HG02885 (cell line): ENCODE measurements around the gene HAGHL.

Experiments
- ATAC-seq: cut with Tn5 transposase; IDR thresholded peaks from one replicate; pipeline ENCODE4 v1.9.1; 2021; ENCODE audit warnings: mild to moderate bottlenecking; ENCODE audit not compliant: unreplicated experiment, poor library complexity

The HAGHL gene, protein sequence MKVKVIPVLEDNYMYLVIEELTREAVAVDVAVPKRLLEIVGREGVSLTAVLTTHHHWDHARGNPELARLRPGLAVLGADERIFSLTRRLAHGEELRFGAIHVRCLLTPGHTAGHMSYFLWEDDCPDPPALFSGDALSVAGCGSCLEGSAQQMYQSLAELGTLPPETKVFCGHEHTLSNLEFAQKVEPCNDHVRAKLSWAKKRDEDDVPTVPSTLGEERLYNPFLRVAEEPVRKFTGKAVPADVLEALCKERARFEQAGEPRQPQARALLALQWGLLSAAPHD

DNA sequence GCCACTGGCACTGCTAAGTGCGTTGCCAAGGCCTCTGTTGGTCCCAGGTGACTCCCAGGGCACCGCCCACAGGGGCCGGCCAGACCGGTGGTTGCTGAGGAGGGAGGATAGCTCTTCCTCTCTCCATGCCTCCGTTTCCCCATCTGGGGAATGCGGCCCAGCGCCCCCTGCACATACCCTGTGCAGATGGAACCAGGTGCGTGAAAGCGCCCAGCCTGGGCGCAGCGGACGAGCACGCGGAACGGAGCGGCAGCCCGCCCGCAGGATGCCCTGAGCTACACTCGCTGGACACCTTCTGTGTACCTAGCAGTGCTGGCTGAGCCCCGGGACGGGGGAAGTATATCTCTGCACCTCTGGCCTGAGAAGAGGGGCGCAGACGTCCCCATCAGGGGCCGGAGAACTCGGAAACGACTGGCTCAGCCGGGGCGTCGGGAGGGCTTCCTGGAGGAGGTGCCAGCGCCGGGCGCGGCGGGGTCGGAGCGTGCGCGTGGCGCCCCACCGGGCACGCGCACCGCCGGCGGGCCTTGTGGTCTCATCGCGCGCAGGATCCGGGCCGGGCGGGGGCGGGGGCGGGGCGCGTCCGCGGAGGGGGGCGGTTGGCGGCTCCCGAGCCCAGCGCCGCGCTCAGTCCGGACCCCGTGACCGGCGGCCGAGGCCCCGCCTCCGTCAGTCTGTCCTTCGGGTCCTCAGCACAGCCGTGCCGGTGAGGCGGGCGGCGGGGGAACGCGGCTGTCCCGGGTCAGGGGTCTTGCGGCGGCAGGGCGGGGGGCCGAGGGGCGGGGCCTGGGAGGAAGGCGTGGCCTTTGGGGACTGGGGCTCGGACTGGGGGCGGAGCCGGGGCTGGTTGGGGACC lies at the start of gene HAGHL, which contains the start of gene CCDC78:
TSS of gene HAGHL (plus strand) at position 669 of the 853 bp plus-strand sequence. CDS start 404 bp downstream, outside the sequence.
TSS of gene CCDC78 (minus strand) at position 6 of the 853 bp plus-strand sequence. CDS start 76 bp downstream, outside the sequence.
- peak; percentile 42 for ATAC-seq

DNA sequence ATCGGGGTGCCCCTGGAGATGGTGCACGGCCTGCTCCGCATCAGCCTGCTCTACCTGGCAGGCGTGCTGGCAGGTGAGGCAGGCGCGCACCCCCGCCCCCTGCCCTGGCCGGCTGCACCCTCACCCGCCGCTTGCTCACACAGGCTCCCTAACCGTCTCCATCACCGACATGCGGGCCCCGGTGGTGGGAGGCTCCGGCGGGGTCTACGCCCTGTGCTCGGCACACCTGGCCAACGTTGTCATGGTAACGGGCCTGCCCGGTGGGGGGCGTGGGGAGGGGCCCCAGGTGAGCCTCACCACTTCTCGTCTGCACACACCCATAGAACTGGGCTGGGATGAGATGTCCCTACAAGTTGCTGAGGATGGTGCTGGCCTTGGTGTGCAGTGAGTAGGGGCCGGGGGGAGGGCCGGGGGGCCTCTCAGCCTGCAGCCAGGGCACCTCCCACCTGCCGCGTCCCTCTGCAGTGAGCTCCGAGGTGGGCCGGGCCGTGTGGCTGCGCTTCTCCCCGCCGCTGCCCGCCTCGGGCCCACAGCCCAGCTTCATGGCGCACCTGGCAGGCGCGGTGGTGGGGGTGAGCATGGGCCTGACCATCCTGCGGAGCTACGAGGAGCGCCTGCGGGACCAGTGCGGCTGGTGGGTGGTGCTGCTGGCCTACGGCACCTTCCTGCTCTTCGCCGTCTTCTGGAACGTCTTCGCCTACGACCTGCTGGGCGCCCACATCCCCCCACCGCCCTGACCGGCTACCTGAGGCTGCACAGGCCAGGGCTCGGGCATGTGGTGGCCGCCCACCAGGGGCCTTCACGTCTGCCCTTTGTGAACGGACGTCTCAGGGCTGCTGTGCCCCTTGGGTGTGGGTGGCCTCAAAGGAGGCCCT lies 49.4 kb upstream of the HAGHL start:
- ATAC-seq, result no peak

- no peak for ATAC-seq
These were observed 48.6 kb upstream of the HAGHL start for GRCh38 chr16:678209-678857.

DNA sequence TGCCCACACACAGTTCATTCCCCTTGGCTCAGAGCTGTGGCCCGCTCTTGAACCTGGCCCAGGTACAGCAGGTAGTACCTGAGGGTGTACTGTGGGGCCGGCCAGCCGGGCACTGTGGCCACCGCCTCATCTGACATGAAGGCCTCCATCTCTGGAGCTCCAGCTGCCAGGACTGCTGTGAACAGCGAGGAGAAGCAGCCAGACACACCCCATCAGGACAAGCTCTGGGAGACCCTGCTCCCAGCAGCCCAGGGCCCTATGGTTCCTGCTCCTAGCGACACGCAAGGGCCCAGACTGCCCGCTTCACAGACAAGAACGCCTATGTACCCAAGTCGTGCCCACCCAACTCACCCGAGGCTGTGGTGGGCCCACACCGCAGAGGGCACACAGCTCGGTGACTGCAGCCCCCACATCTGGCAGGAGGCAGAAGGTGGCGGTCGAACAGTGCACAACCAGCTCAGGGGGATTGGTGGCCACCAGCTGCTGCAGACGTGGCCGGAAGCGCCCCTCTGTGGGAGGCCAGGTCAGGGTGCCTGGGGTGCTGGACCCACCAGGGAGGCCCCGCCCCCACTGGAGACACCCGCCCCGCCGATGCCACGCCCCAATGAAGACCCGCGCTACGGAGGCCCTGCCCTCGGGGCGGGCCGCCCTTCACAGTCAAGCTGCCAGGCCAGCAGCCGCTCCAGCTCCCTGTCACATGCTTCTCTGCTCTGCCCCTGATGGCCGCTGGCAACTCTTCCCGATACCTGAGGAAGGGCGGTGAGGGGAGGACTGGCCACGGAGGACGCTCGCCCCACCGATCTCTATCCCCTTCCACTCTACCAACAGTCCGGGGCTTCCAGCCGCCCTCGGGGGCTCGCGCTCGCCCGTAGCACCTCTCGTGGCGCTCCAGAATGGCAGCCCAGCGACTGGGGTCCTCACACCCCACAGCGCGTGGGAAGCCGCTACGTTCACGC lies 47.8 kb upstream of the HAGHL start:
- peak; percentile 7 for ATAC-seq

DNA sequence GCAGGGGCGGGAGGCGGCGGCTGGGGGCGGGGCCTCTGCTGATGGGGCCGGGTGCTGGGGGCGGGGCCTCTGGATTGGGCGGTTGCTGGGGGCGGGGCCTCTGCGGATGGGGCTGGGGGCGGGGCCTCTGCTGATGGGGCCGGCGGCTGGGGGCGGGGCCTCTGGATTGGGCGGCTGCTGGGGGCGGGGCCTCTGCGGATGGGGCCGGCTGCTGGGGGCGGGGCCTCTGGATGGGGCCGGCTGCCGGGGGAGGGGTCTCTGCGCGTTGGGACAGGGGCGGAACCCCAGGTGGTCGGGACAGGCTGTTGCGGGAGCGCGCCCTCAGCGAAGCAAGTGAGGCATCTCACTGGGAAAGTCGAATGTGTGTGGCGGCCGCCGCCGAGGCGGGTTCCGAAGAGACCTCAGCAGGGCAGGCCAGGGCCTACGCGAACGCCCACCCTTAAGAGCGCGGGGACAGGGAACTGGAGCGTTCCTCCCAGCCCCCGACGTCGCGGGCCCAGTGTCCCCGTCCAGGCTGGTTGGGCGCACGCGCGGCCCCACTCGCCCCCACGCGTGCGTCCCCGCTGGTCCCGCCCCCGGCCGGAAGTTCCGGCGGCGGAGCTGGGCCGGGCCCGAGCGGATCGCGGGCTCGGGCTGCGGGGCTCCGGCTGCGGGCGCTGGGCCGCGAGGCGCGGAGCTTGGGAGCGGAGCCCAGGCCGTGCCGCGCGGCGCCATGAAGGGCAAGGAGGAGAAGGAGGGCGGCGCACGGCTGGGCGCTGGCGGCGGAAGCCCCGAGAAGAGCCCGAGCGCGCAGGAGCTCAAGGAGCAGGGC lies 46.9 kb upstream of the HAGHL start, which contains the start of gene STUB1:
TSS of gene STUB1 (plus strand) at position 597 of the 811 bp plus-strand sequence. CDS start at position 713, 116 bp downstream.
- peak; percentile 49 for ATAC-seq

GRCh38 chr16:680625-680945 lies 46.3 kb upstream of the HAGHL start:
- no peak for ATAC-seq

GRCh38 chr16:680967-681745 lies 45.8 kb upstream of the HAGHL start:
- no peak for ATAC-seq

GRCh38 chr16:681746-682427 lies 45.0 kb upstream of the HAGHL start:
- no peak for ATAC-seq

GRCh38 chr16:682493-683395 lies 44.2 kb upstream of the HAGHL start:
- no peak for ATAC-seq

DNA sequence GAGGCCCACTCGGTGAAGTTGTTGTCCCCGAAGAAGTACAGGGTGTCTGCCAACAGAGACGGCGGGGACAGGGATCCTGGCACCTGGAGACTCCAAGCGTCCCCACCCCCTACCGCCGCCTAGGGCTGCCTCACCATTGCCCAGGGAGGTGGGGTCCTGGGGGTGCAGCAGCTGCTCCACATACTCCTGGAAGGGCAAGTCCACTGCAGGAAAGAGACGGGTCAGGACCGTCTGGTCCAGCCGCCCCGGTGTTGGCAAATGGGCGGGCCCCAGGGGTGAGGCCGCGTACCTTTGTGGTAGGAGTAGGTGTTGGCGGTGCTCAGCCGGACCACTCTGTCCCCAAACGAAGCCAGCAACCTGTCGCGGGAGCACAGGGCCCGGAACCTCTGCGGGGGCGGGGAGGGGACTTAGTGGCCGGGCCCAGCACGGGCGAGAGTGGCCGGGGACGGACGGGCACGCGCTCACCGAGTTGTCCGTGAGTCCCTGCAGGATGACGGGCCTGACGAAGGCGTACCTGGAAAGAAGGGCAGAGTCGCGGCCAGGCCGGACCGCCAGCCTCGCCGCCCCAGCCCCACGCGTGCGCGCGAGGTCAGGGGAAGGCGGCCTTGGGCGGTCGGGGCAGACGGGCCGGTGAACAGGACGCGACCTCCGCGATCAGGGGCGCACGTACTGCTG lies 43.4 kb upstream of the HAGHL start:
- ATAC-seq, result no peak

- ATAC-seq, result peak; percentile 68
These were observed 42.7 kb upstream of the HAGHL start, which contains the start of gene JMJD8 for GRCh38 chr16:684071-684794. Gene JMJD8, minus strand, starts transcription at chr16:684334. Its CDS starts 15 bp downstream, at chr16:684319.

DNA sequence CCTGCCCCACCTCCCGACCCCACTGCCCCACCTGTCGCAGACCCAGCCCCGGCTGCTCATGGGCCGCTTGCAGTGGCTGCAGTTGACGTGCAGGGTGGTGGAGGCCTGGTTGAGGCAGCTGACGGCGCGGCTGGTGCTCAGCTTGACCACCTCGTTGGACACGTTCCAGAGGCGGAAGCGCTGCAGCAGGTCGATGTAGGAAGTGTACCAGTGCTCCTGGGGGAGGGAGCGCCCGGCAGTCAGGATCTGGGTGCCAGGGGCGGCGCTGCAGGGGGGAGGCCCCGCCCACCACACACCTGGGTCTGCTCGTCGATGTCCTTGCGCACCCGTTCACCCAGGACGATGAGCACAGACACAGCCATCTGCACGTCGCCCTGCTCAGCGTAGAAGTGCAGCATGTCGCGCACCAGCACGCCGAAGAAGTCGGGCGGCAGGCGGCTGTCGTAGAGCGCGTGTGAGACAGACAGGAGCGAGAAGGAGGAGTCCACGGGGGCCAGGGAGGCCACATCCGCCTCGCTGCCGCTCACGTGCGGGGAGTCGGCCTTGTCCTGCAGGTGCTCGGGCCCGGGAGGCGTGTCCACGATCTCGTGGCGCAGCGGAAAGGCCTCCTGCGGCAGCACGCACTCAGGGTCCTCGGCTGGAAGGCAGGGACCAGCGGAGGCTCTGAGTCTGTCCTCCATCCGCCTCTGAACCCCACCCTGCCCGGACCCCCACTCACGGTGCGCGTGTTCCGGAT lies 41.8 kb upstream of the HAGHL start:
- ATAC-seq, result no peak

DNA sequence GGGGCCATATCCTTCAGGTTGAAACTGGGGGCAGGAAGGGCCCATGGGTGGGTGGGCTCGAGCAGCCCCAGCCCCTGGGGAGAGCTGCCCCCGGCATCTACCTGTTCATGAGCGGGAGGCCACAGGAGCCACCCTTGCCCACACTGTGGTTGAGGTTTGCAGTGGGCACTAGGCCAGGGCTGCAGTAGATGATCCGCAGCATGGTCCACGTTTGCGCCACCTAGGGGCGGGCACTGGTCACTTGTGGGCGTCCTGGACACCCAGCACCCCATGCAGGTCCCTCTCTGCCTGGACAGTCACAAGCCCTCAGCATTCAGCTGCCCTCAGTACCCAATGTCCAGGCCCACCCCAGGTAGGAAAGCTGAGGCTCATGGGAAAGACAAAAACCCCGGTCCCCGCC lies 40.9 kb upstream of the HAGHL start:
- no peak for ATAC-seq
